GM13976 (cell line): ENCODE results near the gene VEGFC.
A peak's percentile ranks its signal among the peaks of the same experiment; 100 is the strongest.

Experiments used
- DNase-seq: peaks from one replicate; pipeline ENCODE4 v3.0.0; 2012; ENCODE audit warnings: low spot score
- CTCF ChIP-seq: IDR thresholded peaks from 2 replicates; pipeline ENCODE4 v1.5.1; 2012; ENCODE audit warnings: borderline replicate concordance, mild to moderate bottlenecking; ENCODE audit not compliant: insufficient read depth; ENCODE audit errors: extremely low read depth, missing control alignments, control extremely low read depth
- in situ Hi-C: fragments of 300-500 bp; cut with MboI; formaldehyde crosslinking; loops from one replicate; pipeline ENCODE4 v1.12.0; 2022; ENCODE audit warnings: low sequenced_read_pairs, mixed read lengths, inconsistent platforms; ENCODE audit not compliant: unreplicated experiment

Gene VEGFC

GRCh38 chr4:176646311-176646710 is 146.4 kb downstream of the VEGFC start:
- in situ Hi-C loops, result loop anchor here (10.0 kb wide), 1 partner anchor 272 kb away; no protein-coding TSS in a partner anchor
- no peak for DNase-seq
- TF ChIP-seq CTCF, result no peak

DNA sequence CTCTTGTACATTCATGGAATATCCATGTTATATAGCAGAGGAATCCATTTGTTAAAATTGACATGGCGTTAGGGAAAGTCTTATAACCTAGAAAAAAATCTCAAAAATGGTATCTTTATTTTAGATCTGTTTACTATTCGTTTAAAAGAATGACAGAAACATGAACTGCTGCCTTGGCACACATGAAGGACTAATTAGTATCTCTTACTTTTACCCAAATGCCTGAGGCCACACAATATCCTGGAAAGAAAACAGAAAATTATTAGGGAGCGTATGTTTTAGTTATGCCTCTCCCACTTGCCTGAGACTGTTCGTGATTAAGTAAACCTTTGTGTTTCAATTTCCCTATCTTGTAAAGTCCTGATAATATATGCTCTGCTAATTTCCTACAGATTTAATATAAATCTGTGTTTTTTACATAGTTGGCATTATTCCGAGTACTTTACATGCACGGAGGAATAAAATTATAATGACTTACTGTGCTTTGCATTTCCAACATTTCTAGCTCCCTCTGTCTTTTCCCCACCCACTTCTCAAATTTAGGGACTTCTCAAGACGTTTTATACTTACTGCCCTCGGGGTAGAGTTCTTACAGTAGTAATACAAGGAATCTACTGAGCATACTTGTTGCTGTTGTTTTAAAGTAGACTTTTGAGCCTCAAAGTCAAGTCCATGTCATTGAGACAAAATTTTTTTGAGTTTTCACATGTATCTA is 147.3 kb downstream of the VEGFC start:
- DNase-seq, result no peak
- TF ChIP-seq CTCF, result no peak
- in situ Hi-C loops, result loop anchor here (10.0 kb wide), 1 partner anchor 271 kb away; no protein-coding TSS in a partner anchor

- in situ Hi-C loops, result loop anchor here (10.0 kb wide), 1 partner anchor 268 kb away; no protein-coding TSS in a partner anchor
- peak; percentile 20 for DNase-seq
- no peak for TF ChIP-seq CTCF
Measured at GRCh38 chr4:176642472-176642871, 150.2 kb downstream of the VEGFC start.

DNA sequence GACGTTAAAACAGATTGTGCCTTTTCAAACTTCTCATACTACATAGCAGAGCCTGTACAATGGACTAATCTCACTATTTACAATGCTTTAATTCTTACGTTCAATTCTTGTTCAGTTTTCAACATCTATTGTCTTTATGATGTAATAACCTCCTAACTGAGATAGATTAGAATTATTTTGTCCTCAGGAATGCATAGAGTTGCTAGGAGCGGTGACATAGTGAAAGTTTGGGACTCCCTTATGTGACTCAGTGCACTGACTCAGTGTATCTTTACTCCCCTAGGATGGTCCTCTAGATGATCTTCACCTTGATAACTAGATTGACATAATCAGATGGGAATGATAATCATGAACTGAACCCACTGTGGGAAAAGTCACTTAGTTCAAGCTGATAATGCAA is 151.5 kb downstream of the VEGFC start:
- no peak for TF ChIP-seq CTCF
- no peak for DNase-seq
- in situ Hi-C loops, result loop anchor here (10.0 kb wide), 1 partner anchor 266 kb away; no protein-coding TSS in a partner anchor

DNA sequence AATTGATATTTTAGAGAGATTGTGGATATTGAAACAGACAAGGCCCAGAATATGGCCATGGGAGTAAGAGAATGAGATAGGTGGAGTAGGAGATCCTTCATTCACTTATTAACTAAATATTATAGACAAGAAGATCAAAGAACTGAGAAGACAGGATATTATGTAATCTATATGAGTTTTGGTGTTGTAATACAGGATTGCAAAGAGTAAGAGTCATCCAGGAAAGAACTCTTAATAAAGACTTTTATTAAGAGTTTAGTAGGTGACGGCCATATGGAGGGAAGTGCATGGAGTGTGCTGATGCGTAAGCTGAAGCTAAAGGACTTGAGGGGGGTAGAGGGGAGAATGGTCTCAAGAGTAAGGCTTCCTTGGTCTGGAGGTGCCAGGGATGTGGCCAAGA is 153.7 kb downstream of the VEGFC start:
- in situ Hi-C loops, result no loop called here

DNA sequence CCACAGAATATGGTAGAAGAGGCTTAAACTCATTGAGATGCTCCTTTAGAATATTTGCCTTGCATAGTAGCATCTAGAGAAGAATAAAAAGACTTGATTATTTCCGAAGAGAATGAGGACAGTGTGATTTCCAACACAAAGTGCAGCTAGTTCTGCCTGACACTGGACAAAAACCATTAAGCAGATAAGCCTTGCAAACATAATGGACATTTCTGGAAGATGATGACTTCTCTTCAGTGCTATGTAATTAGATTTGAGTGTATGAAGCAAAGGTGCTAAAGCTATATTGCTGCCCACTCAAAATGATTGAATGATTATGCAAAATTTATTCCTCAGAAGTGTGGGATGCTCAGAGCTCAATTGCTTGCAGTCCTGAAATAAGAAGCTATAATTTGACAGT is 156.4 kb downstream of the VEGFC start:
- TF ChIP-seq CTCF, result no peak
- DNase-seq, result no peak
- in situ Hi-C loops, result no loop called here

More for the DNA sequence above, 153.7 kb downstream of the VEGFC start:
- TF ChIP-seq CTCF, result no peak
- DNase-seq, result no peak
